HepG2 (cell line): Measurements from ENCODE around the gene SP3. TPM values are rescaled to one million over a fixed set of nuclear protein-coding genes. Genes with fewer than 3 reads are reported as not detected.
A peak's percentile ranks its signal among the peaks of the same experiment; 100 is the strongest.

Experiments used
- ATAC-seq: fragments of 200-7000 bp; cut with Tn5 transposase; 3 replicates; pipeline ENCODE4 v1.9.1; 2020; ENCODE audit warnings: mild to moderate bottlenecking, moderate library complexity
- BruUV-seq: library from RNA; stranded (reverse); fragments of 400-500 nt; replicated peaks from 2 replicates; lab custom pipeline; 2021; lab: Mats Ljungman, UMichigan
- CTCF ChIA-PET: fragments of 300-600 bp; formaldehyde crosslinking; extraction: SDS; loops from one replicate; lab custom pipeline; 2021; ENCODE audit warnings: low total read pairs, inconsistent platforms, low intra/inter-chr PET ratio; lab: Yijun Ruan, JAX
- POLR2A ChIA-PET: fragments of 350-600 bp; sonication (Branson Sonifier 250); formaldehyde crosslinking; loops from one replicate; lab custom pipeline; 2020; ENCODE audit warnings: antibody characterized with exemption, inconsistent platforms; lab: Yijun Ruan, JAX
- DNase-seq: peaks from one replicate; pipeline ENCODE4 v3.0.0-alpha.2; 2015; ENCODE audit warnings: low spot score
- FAIRE-seq: peaks from 3 replicates; lab custom pipeline; 2011; peaks lifted over from hg19 to GRCh38; lab: Jason Lieb, UNC
- H2AFZ ChIP-seq: one replicate; pipeline ENCODE4 v1.6.1; 2011; ENCODE audit warnings: low read length, inconsistent platforms
- H3K27ac ChIP-seq: fragments of 300-600 bp; 3 replicates; pipeline ENCODE4 v1.8.0; 2011; ENCODE audit warnings: mixed run types, mild to moderate bottlenecking, mixed read lengths, low read length, inconsistent platforms; ENCODE audit not compliant: insufficient read depth; ENCODE audit errors: extremely low read length
- H3K27me3 ChIP-seq, 2 experiments: fragments of 200-600 bp in 1 of 2; 2 replicates in 1 of 2; 3 replicates in 1 of 2; pipeline versions ENCODE4 v1.6.0 to v1.8.0; 2011; ENCODE audit warnings: low read length in 2 of 2, mild to moderate bottlenecking in 2 of 2, moderate library complexity in 2 of 2, inconsistent platforms in 1 of 2; ENCODE audit not compliant: insufficient read depth in 2 of 2, control insufficient read depth in 1 of 2
- H3K36me3 ChIP-seq, 2 experiments: fragments of 200-600 bp in 1 of 2; replicated peaks in 1 of 2; 2 replicates in 1 of 2; 3 replicates in 1 of 2; pipeline versions ENCODE4 v1.5.1 to v1.8.0; 2011; ENCODE audit warnings: low read length in 2 of 2, inconsistent platforms in 1 of 2; ENCODE audit not compliant: insufficient read depth in 2 of 2, control insufficient read depth in 1 of 2
- H3K4me1 ChIP-seq: 2 replicates; pipeline ENCODE4 v1.5.1; 2012; ENCODE audit warnings: low read length, inconsistent platforms; ENCODE audit not compliant: insufficient read depth
- H3K4me2 ChIP-seq: 2 replicates; pipeline ENCODE4 v1.6.0; 2011; ENCODE audit warnings: low read depth, low read length, inconsistent platforms
- H3K4me3 ChIP-seq, 3 experiments: fragments of 200-600 bp in 1 of 3; sonication (generic), shearing (Covaris generic) in 1 of 3; replicated peaks in 1 of 3; 2 replicates each; pipeline ENCODE4 v1.5.1; 2011 to 2016; ENCODE audit warnings: low read length in 3 of 3, inconsistent platforms in 2 of 3, low read depth in 2 of 3, mild to moderate bottlenecking in 2 of 3, control low read depth in 1 of 3, mixed read lengths in 1 of 3; ENCODE audit not compliant: insufficient read depth in 1 of 3
- H3K79me2 ChIP-seq: one replicate; pipeline ENCODE4 v1.6.1; 2011; ENCODE audit warnings: low read length, inconsistent platforms; ENCODE audit not compliant: insufficient read depth
- H3K9ac ChIP-seq: 2 replicates; pipeline ENCODE4 v1.6.0; 2011; ENCODE audit warnings: mild to moderate bottlenecking, low read depth, low read length, inconsistent platforms; ENCODE audit not compliant: insufficient read depth
- H3K9me3 ChIP-seq: 2 replicates; pipeline ENCODE4 v1.5.1; 2012; ENCODE audit warnings: mild to moderate bottlenecking, low read length
- H4K20me1 ChIP-seq: 2 replicates; pipeline ENCODE4 v1.6.0; 2011; ENCODE audit warnings: inconsistent platforms, mild to moderate bottlenecking, low read length, moderate library complexity; ENCODE audit not compliant: insufficient read depth
- ATM ChIP-seq: fragments of 450-650 bp; IDR thresholded peaks from 2 replicates; pipeline ENCODE4 v1.7.1; 2017; ENCODE audit warnings: mild to moderate bottlenecking, borderline replicate concordance
- ELF3 ChIP-seq: IDR thresholded peaks from 2 replicates; pipeline ENCODE4 v1.6.1; 2016; ENCODE audit warnings: missing genetic modification reagents, missing compliant biosample characterization
- HDAC6 ChIP-seq: fragments of 200-600 bp; sonication (generic); IDR thresholded peaks from 2 replicates; pipeline ENCODE4 v1.7.0; 2017; ENCODE audit warnings: mild to moderate bottlenecking, antibody characterized with exemption, low read length, low read depth
- IRF2 ChIP-seq: IDR thresholded peaks from 2 replicates; pipeline ENCODE4 v1.6.1; 2018; ENCODE audit warnings: missing genetic modification reagents, missing compliant biosample characterization
- KLF13 ChIP-seq: sonication (generic); formaldehyde crosslinking; IDR thresholded peaks from 2 replicates; pipeline ENCODE4 v1.4.0; 2020; ENCODE audit warnings: mild to moderate bottlenecking, missing genetic modification reagents
- MEF2D ChIP-seq: sonication (generic); formaldehyde crosslinking; IDR thresholded peaks from 2 replicates; pipeline ENCODE4 v1.5.1; 2020; ENCODE audit warnings: mild to moderate bottlenecking, missing genetic modification reagents
- MTA1 ChIP-seq: sonication (generic); formaldehyde crosslinking; IDR thresholded peaks from 2 replicates; pipeline ENCODE4 v1.4.0; 2020; ENCODE audit warnings: missing genetic modification reagents, mild to moderate bottlenecking, borderline replicate concordance
- POLR2A ChIP-seq, 2 experiments: IDR thresholded peaks; 2 replicates each; pipeline ENCODE4 v1.6.1; 2011; ENCODE audit warnings: low read depth in 2 of 2, low read length in 2 of 2, mild to moderate bottlenecking in 1 of 2, moderate library complexity in 1 of 2; ENCODE audit not compliant: insufficient read depth in 1 of 2
- SAP130 ChIP-seq: IDR thresholded peaks from 2 replicates; pipeline ENCODE4 v1.6.1; 2016; ENCODE audit warnings: low read depth
- SP5 ChIP-seq: IDR thresholded peaks from 2 replicates; pipeline ENCODE4 v1.6.1; 2016; ENCODE audit warnings: low read depth, borderline replicate concordance
- SUZ12 ChIP-seq: fragments of 150-350 bp; IDR thresholded peaks from 2 replicates; pipeline ENCODE4 v1.6.1; 2014; ENCODE audit warnings: low read depth, low read length
- ZBTB38 ChIP-seq: sonication (generic); formaldehyde crosslinking; IDR thresholded peaks from 2 replicates; pipeline ENCODE4 v1.5.1; 2020; ENCODE audit warnings: mild to moderate bottlenecking, missing genetic modification reagents
- ZBTB7A ChIP-seq: sonication (generic); formaldehyde crosslinking; IDR thresholded peaks from 2 replicates; pipeline ENCODE4 v1.8.0; 2022; ENCODE audit warnings: mild to moderate bottlenecking, missing genetic modification reagents
- ZNF33A ChIP-seq: sonication (generic); formaldehyde crosslinking; IDR thresholded peaks from 2 replicates; pipeline ENCODE4 v1.5.1; 2020; ENCODE audit warnings: missing genetic modification reagents, mild to moderate bottlenecking, moderate library complexity, borderline replicate concordance
- ZNF775 ChIP-seq: sonication (generic); formaldehyde crosslinking; IDR thresholded peaks from 2 replicates; pipeline ENCODE4 v1.4.0; 2020; ENCODE audit warnings: missing genetic modification reagents, mild to moderate bottlenecking, moderate library complexity, borderline replicate concordance
- WGBS: methylation state at CpG from one replicate; pipeline ENCODE4 v1.1.6; 2017; ENCODE audit warnings: low lambda C conversion rate; 5-methylcytosine and 5-hydroxymethylcytosine counted together
- in situ Hi-C: cut with HindIII; loops from 2 replicates; pipeline ENCODE4 v1.10.0; 2017; ENCODE audit warnings: low pct_unique_long_range_greater_than_20kb; ENCODE audit not compliant: extremely low pct_ligation_motif_present
- intact Hi-C: fragments of 100-400 bp; cut with micrococcal nuclease; formaldehyde crosslinking; loops from one replicate; pipeline ENCODE4 v1.10.0; 2022; ENCODE audit not compliant: unreplicated experiment
- polyA plus RNA-seq, 8 experiments: library from polyadenylated mRNA; depleted of rRNA in 3 of 8; stranded (reverse) in 7 of 8; unstranded in 1 of 8; fragments of >200 nt; fragmentation: Illumina TruSeq in 4 of 8; extraction: Trizol in 4 of 8; gene quantifications; 2 replicates each; pipeline versions ENCODE4 v1.2.1 to v1.2.3, GENCODE V29; 2011 to 2016; ENCODE audit warnings: low read depth in 4 of 8, missing spikeins in 1 of 8, mixed read lengths in 1 of 8; ENCODE audit not compliant: insufficient read depth in 1 of 8
- total RNA-seq, 5 experiments: library from RNA; depleted of rRNA; stranded (reverse); fragments of >200 nt; fragmentation: Illumina TruSeq; extraction: Trizol; gene quantifications; 2 replicates each; pipeline ENCODE4 v1.2.3, GENCODE V29; 2016; ENCODE audit warnings: low read depth in 1 of 5
- TF ChIP-seq, protein P1 (sequence below): sonication (generic); formaldehyde crosslinking; IDR thresholded peaks from 2 replicates; pipeline ENCODE4 v1.8.0; 2022; ENCODE audit warnings: mild to moderate bottlenecking, missing genetic modification reagents; ENCODE audit not compliant: insufficient replicate concordance
- TF ChIP-seq, protein P2 (sequence below): sonication (generic); formaldehyde crosslinking; IDR thresholded peaks from 2 replicates; pipeline ENCODE4 v1.4.0; 2020; ENCODE audit warnings: missing genetic modification reagents, borderline replicate concordance
- TF ChIP-seq, protein P3 (sequence below), 2 experiments: IDR thresholded peaks; 2 replicates each; pipeline ENCODE4 v1.6.1; 2011 to 2012; ENCODE audit warnings: low read length in 2 of 2, borderline replicate concordance in 1 of 2, low read depth in 1 of 2, mild to moderate bottlenecking in 1 of 2, moderate library complexity in 1 of 2

Gene SP3
- total and polyA plus RNA-seq, 2 of the 13 experiments (the other 11 are each of a cell fraction or from before 2014, with no cell fraction given) = 57.3 to 132 TPM

DNA sequence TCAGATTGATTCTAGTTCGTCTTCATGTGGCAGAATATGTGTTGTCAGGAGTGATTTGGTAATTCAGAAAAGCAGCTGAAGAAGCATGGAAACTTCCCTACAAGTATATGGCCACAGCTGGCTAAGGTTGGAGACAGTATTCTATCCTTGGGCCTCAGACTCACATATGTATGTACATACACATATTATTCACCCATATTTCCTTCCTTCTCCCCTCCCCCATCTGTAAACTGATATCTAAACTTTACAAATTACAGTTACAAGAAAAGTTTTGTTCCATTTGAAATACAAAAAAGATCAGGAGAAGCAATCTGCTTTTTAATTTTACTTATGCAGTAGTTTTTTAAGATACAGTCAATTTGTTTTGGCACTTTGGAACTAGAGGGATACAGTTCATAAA is 3.1 kb downstream of the SP3 start:
- no peaks in the 10 kb centered on the region for H3K9me3 ChIP-seq
- peak overlapping the region; percentile 83 to 98 (median 85); a peak in 5 of 6 replicates for H3K4me3 ChIP-seq
- no peak for DNase-seq
- FAIRE-seq = no peak
- H2AFZ ChIP-seq = no peak overlapping the region
- peak overlapping the region; percentile 78 for H3K4me2 ChIP-seq
- H3K9ac ChIP-seq = peak overlapping the region; percentile 87
- CTCF ChIA-PET = no interaction called here
- H3K4me1 ChIP-seq = peaks cover 61% of the 10 kb centered on the region
- 57% methylated on average over 1 of the region's 1 CpG for WGBS
- no peaks in the 10 kb centered on the region; a peak in 1 of 5 replicates for H3K27me3 ChIP-seq
- peaks cover 74% of the 10 kb centered on the region for H3K79me2 ChIP-seq
- intact Hi-C loops (loop anchor here (5.0 kb wide), 2 partner anchors 40 to 45 kb away; no protein-coding TSS in a partner anchor), in situ Hi-C loops (no loop called here)
- ATAC-seq = no peak
- H3K36me3 ChIP-seq = peaks cover 0 to 6% of the 10 kb centered on the region in 2 experiments; a peak in 1 of 5 replicates
- POLR2A ChIA-PET = interaction anchor here (0.6 to 1.3 kb wide), 5 partner anchors 8 to 937 kb away, joined by 3 to 6 read pairs (median 4); no protein-coding TSS in a partner anchor
- H3K27ac ChIP-seq = peak overlapping the region; percentile 95
- H4K20me1 ChIP-seq = peaks cover 55% of the 10 kb centered on the region
- no TSS peak for BruUV-seq
- TF ChIP-seq POLR2A (IDR thresholded peaks at IDR 0.05; ENCODE audit: insufficient read depth in 1 of 2, low read depth in 2 of 2, low read length in 2 of 2) = no peak
- no peak for TF ChIP-seq ZNF33A (CRISPR knock-in tag)
- no peak for TF ChIP-seq ZBTB38 (CRISPR knock-in tag)
- TF ChIP-seq SAP130 (CRISPR knock-in tag) = peak; percentile 23; the same call in 1 of the 2 replicates
- TF ChIP-seq, protein P1, sequence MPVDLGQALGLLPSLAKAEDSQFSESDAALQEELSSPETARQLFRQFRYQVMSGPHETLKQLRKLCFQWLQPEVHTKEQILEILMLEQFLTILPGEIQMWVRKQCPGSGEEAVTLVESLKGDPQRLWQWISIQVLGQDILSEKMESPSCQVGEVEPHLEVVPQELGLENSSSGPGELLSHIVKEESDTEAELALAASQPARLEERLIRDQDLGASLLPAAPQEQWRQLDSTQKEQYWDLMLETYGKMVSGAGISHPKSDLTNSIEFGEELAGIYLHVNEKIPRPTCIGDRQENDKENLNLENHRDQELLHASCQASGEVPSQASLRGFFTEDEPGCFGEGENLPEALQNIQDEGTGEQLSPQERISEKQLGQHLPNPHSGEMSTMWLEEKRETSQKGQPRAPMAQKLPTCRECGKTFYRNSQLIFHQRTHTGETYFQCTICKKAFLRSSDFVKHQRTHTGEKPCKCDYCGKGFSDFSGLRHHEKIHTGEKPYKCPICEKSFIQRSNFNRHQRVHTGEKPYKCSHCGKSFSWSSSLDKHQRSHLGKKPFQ (CRISPR knock-in tag) = no peak
- TF ChIP-seq MEF2D (CRISPR knock-in tag) = no peak
- TF ChIP-seq MTA1 (CRISPR knock-in tag) = no peak
- no peak for TF ChIP-seq ZNF775 (CRISPR knock-in tag)
- TF ChIP-seq, protein P2, sequence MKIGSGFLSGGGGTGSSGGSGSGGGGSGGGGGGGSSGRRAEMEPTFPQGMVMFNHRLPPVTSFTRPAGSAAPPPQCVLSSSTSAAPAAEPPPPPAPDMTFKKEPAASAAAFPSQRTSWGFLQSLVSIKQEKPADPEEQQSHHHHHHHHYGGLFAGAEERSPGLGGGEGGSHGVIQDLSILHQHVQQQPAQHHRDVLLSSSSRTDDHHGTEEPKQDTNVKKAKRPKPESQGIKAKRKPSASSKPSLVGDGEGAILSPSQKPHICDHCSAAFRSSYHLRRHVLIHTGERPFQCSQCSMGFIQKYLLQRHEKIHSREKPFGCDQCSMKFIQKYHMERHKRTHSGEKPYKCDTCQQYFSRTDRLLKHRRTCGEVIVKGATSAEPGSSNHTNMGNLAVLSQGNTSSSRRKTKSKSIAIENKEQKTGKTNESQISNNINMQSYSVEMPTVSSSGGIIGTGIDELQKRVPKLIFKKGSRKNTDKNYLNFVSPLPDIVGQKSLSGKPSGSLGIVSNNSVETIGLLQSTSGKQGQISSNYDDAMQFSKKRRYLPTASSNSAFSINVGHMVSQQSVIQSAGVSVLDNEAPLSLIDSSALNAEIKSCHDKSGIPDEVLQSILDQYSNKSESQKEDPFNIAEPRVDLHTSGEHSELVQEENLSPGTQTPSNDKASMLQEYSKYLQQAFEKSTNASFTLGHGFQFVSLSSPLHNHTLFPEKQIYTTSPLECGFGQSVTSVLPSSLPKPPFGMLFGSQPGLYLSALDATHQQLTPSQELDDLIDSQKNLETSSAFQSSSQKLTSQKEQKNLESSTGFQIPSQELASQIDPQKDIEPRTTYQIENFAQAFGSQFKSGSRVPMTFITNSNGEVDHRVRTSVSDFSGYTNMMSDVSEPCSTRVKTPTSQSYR (CRISPR knock-in tag) = peak; percentile 57; the same call in 1 of the 2 replicates
- TF ChIP-seq, protein P3, sequence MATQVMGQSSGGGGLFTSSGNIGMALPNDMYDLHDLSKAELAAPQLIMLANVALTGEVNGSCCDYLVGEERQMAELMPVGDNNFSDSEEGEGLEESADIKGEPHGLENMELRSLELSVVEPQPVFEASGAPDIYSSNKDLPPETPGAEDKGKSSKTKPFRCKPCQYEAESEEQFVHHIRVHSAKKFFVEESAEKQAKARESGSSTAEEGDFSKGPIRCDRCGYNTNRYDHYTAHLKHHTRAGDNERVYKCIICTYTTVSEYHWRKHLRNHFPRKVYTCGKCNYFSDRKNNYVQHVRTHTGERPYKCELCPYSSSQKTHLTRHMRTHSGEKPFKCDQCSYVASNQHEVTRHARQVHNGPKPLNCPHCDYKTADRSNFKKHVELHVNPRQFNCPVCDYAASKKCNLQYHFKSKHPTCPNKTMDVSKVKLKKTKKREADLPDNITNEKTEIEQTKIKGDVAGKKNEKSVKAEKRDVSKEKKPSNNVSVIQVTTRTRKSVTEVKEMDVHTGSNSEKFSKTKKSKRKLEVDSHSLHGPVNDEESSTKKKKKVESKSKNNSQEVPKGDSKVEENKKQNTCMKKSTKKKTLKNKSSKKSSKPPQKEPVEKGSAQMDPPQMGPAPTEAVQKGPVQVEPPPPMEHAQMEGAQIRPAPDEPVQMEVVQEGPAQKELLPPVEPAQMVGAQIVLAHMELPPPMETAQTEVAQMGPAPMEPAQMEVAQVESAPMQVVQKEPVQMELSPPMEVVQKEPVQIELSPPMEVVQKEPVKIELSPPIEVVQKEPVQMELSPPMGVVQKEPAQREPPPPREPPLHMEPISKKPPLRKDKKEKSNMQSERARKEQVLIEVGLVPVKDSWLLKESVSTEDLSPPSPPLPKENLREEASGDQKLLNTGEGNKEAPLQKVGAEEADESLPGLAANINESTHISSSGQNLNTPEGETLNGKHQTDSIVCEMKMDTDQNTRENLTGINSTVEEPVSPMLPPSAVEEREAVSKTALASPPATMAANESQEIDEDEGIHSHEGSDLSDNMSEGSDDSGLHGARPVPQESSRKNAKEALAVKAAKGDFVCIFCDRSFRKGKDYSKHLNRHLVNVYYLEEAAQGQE (IDR thresholded peaks at IDR 0.05; ENCODE audit: borderline replicate concordance in 1 of 2, low read depth in 1 of 2, low read length in 2 of 2) = no peak
- peak; percentile 41; the same call in 1 of the 2 replicates for TF ChIP-seq ELF3 (CRISPR knock-in tag)
- no peak for TF ChIP-seq ATM
- no peak for TF ChIP-seq ZBTB7A (CRISPR knock-in tag)
- no peak for TF ChIP-seq HDAC6
- TF ChIP-seq IRF2 (CRISPR knock-in tag) = no peak
- no peak for TF ChIP-seq SP5 (CRISPR knock-in tag)
- TF ChIP-seq SUZ12 = no peak
- TF ChIP-seq KLF13 = no peak
